ENCODE results near the gene ESM1.

The ESM1 gene

GRCh38 chr5:54996466-54996865, 11.1 kb upstream of the ESM1 start:
- no peak for DNase-seq
- ATAC-seq = no peak
- Mint-ChIP-seq H3K4me3 (no peak overlapping the region), H3K27ac (no peak overlapping the region), H3K4me1 (peaks cover 11% of the 10 kb centered on the region), H3K36me3 (ENCODE audit: low read depth) (no peaks in the 10 kb centered on the region), H3K9me3 (peaks cover 12% of the 10 kb centered on the region), H3K27me3 (peaks cover 5% of the 10 kb centered on the region)

- no peaks in the 10 kb centered on the region for H3K36me3 Mint-ChIP-seq (ENCODE audit: low read depth)
- H3K27ac Mint-ChIP-seq = no peak overlapping the region
- H3K27me3 Mint-ChIP-seq = no peaks in the 10 kb centered on the region
- peaks cover 9% of the 10 kb centered on the region for H3K4me1 Mint-ChIP-seq
- peaks cover 5% of the 10 kb centered on the region for H3K9me3 Mint-ChIP-seq
- no peak for DNase-seq
- no peak for ATAC-seq
- no peak overlapping the region for H3K4me3 Mint-ChIP-seq
These were observed 9.8 kb upstream of the ESM1 start for GRCh38 chr5:54995168-54995567.

DNA sequence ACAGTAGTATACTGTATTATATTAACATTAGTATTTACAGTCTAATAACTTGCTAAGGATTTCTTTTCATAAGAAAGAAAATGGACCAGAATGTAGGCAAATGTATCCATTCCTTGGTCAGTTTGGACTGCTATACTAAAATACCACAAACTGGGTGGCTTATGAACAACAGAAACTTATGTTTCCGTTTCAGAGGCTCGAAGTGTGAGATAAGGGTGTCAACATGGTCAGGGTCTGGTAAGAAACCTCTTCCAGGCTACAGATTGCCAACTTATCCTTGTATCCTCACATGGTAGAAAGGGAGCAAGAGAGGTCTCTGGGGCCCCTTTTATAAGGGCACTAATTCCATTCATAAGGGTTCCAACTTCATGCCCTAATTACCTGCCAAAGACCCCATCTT, 9.2 kb upstream of the ESM1 start:
- H3K4me1 Mint-ChIP-seq = peaks cover 9% of the 10 kb centered on the region
- no peak overlapping the region for H3K27ac Mint-ChIP-seq
- ATAC-seq = no peak
- H3K4me3 Mint-ChIP-seq = no peak overlapping the region
- H3K9me3 Mint-ChIP-seq = peaks cover under 1% of the 10 kb centered on the region
- H3K36me3 Mint-ChIP-seq (ENCODE audit: low read depth) = no peaks in the 10 kb centered on the region
- DNase-seq = no peak
- no peaks in the 10 kb centered on the region for H3K27me3 Mint-ChIP-seq

DNA sequence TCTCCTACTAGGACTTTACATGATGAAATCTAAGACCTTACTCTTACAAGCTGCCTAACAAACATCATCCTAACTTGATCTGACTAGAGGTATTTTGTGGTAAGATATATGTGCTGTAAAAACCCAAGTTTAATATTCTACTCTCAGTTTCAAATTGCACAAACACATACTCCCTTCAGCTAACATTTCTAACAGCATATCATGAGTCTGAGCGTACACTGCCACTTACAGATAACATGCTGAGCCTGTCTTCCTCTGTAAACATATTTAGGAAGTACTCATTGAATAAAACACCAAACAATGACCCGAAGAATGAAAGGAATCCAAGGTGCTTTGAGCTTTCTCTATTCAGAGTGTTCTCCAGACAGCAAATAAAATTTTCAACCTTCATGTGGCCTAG, 7.9 kb upstream of the ESM1 start:
- no peaks in the 10 kb centered on the region for H3K36me3 Mint-ChIP-seq (ENCODE audit: low read depth)
- no peak for ATAC-seq
- H3K4me3 Mint-ChIP-seq = no peak overlapping the region
- no peaks in the 10 kb centered on the region for H3K27me3 Mint-ChIP-seq
- peaks cover 21% of the 10 kb centered on the region for H3K4me1 Mint-ChIP-seq
- no peak overlapping the region for H3K27ac Mint-ChIP-seq
- no peak for DNase-seq
- no peaks in the 10 kb centered on the region for H3K9me3 Mint-ChIP-seq

GRCh38 chr5:54991416-54991815, 6.0 kb upstream of the ESM1 start:
- no peak for DNase-seq
- no peaks in the 10 kb centered on the region for H3K9me3 Mint-ChIP-seq
- no peak for ATAC-seq
- H3K27ac Mint-ChIP-seq = no peak overlapping the region
- no peak overlapping the region for H3K4me3 Mint-ChIP-seq
- H3K27me3 Mint-ChIP-seq = peaks cover 2% of the 10 kb centered on the region
- no peaks in the 10 kb centered on the region for H3K36me3 Mint-ChIP-seq (ENCODE audit: low read depth)
- peaks cover 30% of the 10 kb centered on the region for H3K4me1 Mint-ChIP-seq

- Mint-ChIP-seq H3K27ac (no peak overlapping the region), H3K27me3 (peaks cover 3% of the 10 kb centered on the region), H3K36me3 (ENCODE audit: low read depth) (no peaks in the 10 kb centered on the region), H3K9me3 (no peaks in the 10 kb centered on the region), H3K4me3 (no peak overlapping the region), H3K4me1 (peaks cover 31% of the 10 kb centered on the region)
- ATAC-seq = no peak
- DNase-seq = no peak
These were observed 5.5 kb upstream of the ESM1 start for GRCh38 chr5:54990841-54991258.

- Mint-ChIP-seq H3K36me3 (ENCODE audit: low read depth) (no peaks in the 10 kb centered on the region), H3K9me3 (no peaks in the 10 kb centered on the region), H3K27ac (no peak overlapping the region), H3K4me3 (no peak overlapping the region), H3K4me1 (peaks cover 33% of the 10 kb centered on the region), H3K27me3 (peaks cover 3% of the 10 kb centered on the region)
- DNase-seq (no peak), ATAC-seq (no peak)
These were observed 3.4 kb upstream of the ESM1 start for GRCh38 chr5:54988817-54989216.

DNA sequence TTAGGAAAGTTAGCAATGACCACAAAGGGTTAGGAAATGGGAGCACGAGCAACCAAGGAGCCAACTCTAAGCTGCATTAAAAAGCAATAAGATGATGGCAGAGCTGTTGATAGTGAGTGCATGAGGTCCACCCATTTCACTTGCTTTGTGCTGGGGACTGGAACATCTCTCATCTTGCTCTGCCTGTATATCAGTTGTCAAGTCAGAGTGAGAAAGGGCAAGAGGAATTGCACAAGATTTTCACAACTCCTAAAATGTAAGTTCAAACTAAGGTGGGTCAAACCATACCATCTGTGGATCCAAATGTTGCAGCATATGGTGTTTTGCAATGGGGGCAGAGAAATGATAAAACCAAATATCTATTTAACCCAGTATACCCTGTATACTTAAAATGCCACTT, 2.8 kb upstream of the ESM1 start:
- Mint-ChIP-seq H3K27ac (no peak overlapping the region), H3K27me3 (peaks cover 3% of the 10 kb centered on the region), H3K4me1 (peaks cover 33% of the 10 kb centered on the region), H3K9me3 (no peaks in the 10 kb centered on the region), H3K4me3 (no peak overlapping the region), H3K36me3 (ENCODE audit: low read depth) (no peaks in the 10 kb centered on the region)
- ATAC-seq (no peak), DNase-seq (no peak)

DNA sequence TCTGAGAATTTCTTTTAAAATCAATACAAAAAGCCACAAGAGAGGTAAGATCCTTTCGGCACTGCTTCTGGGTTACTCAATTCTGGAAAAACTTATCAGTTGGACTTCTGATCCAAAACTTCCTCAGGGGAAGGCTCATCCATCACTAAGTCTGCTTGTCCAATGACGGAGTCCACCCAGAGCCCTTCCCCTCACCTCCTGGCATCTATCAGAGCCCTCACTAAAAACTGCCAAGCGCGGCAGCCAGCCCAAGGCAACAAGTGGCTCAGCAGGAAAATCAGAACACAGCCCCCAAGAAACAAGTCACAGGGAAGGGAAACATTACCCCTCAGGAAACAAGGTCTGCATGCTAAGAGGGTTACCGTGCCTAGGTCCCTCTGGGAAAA, 869 bp upstream of the ESM1 start:
- DNase-seq (no peak), ATAC-seq (no peak)
- Mint-ChIP-seq H3K27me3 (peaks cover 3% of the 10 kb centered on the region), H3K36me3 (ENCODE audit: low read depth) (no peaks in the 10 kb centered on the region), H3K4me1 (peaks cover 32% of the 10 kb centered on the region), H3K9me3 (no peaks in the 10 kb centered on the region), H3K27ac (no peak overlapping the region), H3K4me3 (no peak overlapping the region)

- no peak overlapping the region for H3K27ac Mint-ChIP-seq
- no peak overlapping the region for H3K4me3 Mint-ChIP-seq
- H3K36me3 Mint-ChIP-seq (ENCODE audit: low read depth) = no peaks in the 10 kb centered on the region
- DNase-seq (no peak), ATAC-seq (no peak)
- peaks cover 9% of the 10 kb centered on the region for H3K4me1 Mint-ChIP-seq
- H3K9me3 Mint-ChIP-seq = no peaks in the 10 kb centered on the region
- peaks cover 3% of the 10 kb centered on the region for H3K27me3 Mint-ChIP-seq
These were observed 3.5 kb downstream of the ESM1 start for GRCh38 chr5:54981928-54982327.

DNA sequence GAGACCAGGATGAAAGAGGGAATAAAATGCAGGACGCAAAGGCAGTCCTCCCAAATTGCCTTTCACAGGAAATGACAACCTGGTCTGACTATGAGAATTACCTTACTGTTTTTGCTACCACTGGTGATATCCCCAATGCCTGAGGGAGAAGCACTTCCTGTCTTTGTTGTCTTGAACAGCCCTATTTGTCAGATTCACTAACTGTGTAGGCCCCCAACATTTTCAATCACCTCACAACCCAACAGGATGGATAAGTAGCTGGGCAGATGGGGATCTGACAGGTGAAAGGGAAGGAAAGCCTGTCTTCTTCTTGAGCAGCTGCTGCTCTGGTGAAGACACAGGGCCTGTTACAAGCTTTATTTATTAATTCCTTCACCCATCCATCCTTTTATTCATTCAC, 9.7 kb downstream of the ESM1 start:
- ATAC-seq = no peak
- Mint-ChIP-seq H3K36me3 (ENCODE audit: low read depth) (no peaks in the 10 kb centered on the region), H3K4me1 (peaks cover 2% of the 10 kb centered on the region), H3K4me3 (no peak overlapping the region), H3K27me3 (no peaks in the 10 kb centered on the region), H3K27ac (no peak overlapping the region), H3K9me3 (no peaks in the 10 kb centered on the region)
- no peak for DNase-seq

DNA sequence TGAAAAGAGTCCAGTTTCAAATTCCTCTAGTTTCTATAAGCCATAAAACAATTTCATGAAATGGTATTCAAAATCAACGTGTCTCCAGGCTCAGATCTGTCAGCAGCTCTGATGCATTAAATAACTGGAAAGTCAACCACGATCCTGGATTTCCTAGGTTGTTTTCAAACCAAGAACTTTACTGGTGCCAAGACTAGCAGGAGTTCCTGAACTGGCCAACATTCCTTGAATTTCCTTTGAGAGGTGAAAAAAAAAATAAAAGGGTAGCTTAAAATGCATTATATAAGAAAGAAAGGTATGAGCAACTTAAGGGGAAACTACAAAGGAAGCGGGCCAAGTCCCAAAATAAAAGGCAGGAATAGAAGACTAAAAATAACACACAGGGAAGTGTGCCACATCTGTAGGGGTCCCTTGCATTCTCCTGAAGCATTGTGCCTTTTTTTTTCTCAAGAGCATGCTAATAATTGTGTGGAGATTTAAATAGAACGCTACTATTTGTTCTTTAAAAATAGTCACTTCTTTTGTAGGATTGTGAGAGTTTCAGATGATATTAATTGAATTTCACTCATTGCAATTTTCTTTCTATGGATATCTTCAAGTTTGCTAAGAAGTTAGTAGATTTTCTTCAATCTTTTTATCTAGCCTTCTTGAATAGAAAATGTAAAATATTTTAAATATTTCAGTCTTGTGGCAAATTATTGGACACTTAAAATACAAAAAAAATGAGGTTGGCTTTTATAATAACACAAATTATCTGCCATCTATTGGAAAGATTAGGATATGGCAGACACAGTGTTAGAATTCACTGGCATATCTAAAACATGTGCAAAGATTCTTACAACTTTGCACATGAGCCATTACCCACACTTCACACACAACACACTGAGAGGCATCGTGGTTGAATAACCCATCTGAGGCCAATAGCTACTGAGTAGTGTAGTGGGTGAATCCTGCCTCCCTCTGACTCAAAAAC, 15.3 kb downstream of the ESM1 start:
- Mint-ChIP-seq H3K27me3 (no peaks in the 10 kb centered on the region), H3K9me3 (no peaks in the 10 kb centered on the region), H3K4me1 (no peaks in the 10 kb centered on the region), H3K36me3 (ENCODE audit: low read depth) (no peaks in the 10 kb centered on the region), H3K27ac (no peak overlapping the region), H3K4me3 (no peak overlapping the region)
- no peak for DNase-seq
- no peak for ATAC-seq

DNA sequence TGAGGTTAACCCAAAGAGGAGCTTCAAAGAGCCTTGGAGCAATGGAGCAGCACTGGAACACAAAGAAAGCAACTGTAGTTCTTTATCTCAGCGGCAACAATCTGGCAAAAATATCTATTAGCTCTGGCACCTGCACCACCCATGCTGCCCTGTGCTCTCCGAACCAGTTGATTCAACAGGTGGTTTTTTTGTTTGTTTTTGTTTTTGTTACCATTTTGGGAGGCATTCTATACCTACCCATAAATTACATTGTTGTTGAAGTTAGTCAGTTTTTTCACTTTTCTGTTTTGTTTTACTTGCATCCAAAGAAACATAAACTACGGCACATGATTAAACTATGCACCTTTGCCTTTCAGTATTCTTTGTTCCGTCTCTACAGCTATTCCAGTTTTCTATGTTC, 16.2 kb downstream of the ESM1 start:
- no peak overlapping the region for H3K27ac Mint-ChIP-seq
- DNase-seq (no peak), ATAC-seq (no peak)
- H3K27me3 Mint-ChIP-seq = no peaks in the 10 kb centered on the region
- H3K4me1 Mint-ChIP-seq = peaks cover 4% of the 10 kb centered on the region
- H3K4me3 Mint-ChIP-seq = no peak overlapping the region
- H3K9me3 Mint-ChIP-seq = no peaks in the 10 kb centered on the region
- no peaks in the 10 kb centered on the region for H3K36me3 Mint-ChIP-seq (ENCODE audit: low read depth)

DNA sequence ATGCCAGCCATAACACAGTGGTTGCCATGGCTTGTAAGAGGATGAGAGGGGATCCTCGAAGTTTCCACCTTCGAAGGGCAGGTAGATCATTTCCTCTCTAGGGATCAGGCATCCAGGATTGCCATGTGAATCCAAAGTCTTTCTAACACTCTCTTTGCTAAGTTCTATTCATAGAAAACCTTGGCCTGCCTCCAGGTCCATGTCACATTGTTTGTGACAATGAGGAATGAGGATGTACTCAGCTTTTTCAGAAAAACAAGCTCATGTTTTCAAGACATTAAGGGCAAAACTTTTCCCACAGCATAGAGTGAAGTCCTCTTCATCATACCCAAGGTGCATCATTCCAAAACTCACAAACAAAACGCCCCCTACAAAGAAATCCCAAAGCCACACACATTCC, 19.6 kb downstream of the ESM1 start:
- Mint-ChIP-seq H3K4me1 (peaks cover 4% of the 10 kb centered on the region), H3K27me3 (no peaks in the 10 kb centered on the region), H3K9me3 (no peaks in the 10 kb centered on the region), H3K4me3 (no peak overlapping the region), H3K27ac (no peak overlapping the region), H3K36me3 (ENCODE audit: low read depth) (no peaks in the 10 kb centered on the region)
- ATAC-seq = no peak
- DNase-seq = no peak

DNA sequence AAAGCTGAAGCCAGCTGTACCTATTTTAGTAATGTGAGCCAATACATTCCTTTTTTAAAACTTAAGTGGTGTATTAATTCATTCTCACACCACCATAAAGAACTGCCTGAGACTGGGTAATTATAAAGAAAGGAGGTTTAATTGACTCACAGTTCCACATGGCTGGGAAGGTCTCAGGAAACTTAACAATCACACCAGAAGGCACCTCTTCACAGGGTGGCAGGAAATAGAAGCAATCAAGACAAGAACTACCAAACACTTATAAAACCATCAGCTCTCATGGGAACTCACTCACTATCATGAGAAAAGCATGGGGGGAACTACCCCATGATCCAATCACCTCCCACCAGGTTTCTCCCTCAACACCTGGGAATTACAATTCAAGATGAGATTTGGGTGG, 21.0 kb downstream of the ESM1 start:
- Mint-ChIP-seq H3K4me1 (peaks cover 4% of the 10 kb centered on the region), H3K4me3 (no peak overlapping the region), H3K9me3 (no peaks in the 10 kb centered on the region), H3K36me3 (ENCODE audit: low read depth) (no peaks in the 10 kb centered on the region), H3K27me3 (no peaks in the 10 kb centered on the region), H3K27ac (no peak overlapping the region)
- DNase-seq = no peak
- ATAC-seq = no peak

Data from activated naive CD8-positive, alpha-beta T cell treated with anti-CD3 and anti-CD28 coated beads, Interleukin-2, amount 50 U/mL, for 24 hours (primary cell).